ENCODE measurements around the gene GPATCH4.

GRCh38 chr1:156623946-156624813 lies 22.9 kb upstream of the GPATCH4 start:
- TF ChIP-seq ZNF274 (IDR thresholded peaks at IDR 0.05; ENCODE audit: low read depth, low read length) (no peak), SIN3A (IDR thresholded peaks at IDR 0.05; ENCODE audit: low read depth) (no peak), CTCF (IDR thresholded peaks at IDR 0.05 in 2 of 3, conservative IDR thresholded peaks at IDR 0.05 in 1 of 3; ENCODE audit: borderline replicate concordance in 1 of 3, insufficient read depth in 1 of 3, low read depth in 2 of 3, low read length in 2 of 3) (no peak)

All from HCT116 (cell line).